MM.1S (cell line): ENCODE data around the gene SLC6A9.

Experiments
- DNase-seq: peaks from one replicate; pipeline ENCODE4 v3.0.0-alpha.2; 2015
- H2AFZ ChIP-seq: fragments of 300-600 bp; sonication (generic); 2 replicates; pipeline ENCODE4 v1.6.0; 2016; ENCODE audit warnings: antibody characterized with exemption, low read length
- H3F3A ChIP-seq: fragments of 300-600 bp; sonication (generic); 2 replicates; pipeline ENCODE4 v1.6.1; 2016; ENCODE audit warnings: mild to moderate bottlenecking, antibody characterized with exemption, low read length, moderate library complexity, mixed read lengths; ENCODE audit not compliant: insufficient read depth
- H3K27ac ChIP-seq: fragments of 300-600 bp; sonication (generic); 2 replicates; pipeline ENCODE4 v1.5.1; 2016; ENCODE audit warnings: mild to moderate bottlenecking, low read length
- H3K27me3 ChIP-seq: fragments of 300-600 bp; sonication (generic); replicated peaks from 2 replicates; pipeline ENCODE4 v1.6.0; 2016; ENCODE audit warnings: low read length; ENCODE audit not compliant: insufficient read depth
- H3K36me3 ChIP-seq: fragments of 300-600 bp; sonication (generic); replicated peaks from 2 replicates; pipeline ENCODE4 v1.6.1; 2016; ENCODE audit warnings: mild to moderate bottlenecking, low read length, mixed read lengths; ENCODE audit not compliant: insufficient read depth
- H3K4me1 ChIP-seq: fragments of 300-600 bp; sonication (generic); 2 replicates; pipeline ENCODE4 v1.6.1; 2016; ENCODE audit warnings: low read length, mixed read lengths
- H3K4me2 ChIP-seq: fragments of 300-600 bp; sonication (generic); 2 replicates; pipeline ENCODE4 v1.6.0; 2016; ENCODE audit warnings: low read depth, low read length
- H3K4me3 ChIP-seq: fragments of 300-600 bp; sonication (generic); 2 replicates; pipeline ENCODE4 v1.5.1; 2016; ENCODE audit warnings: low read length, mixed read lengths
- H3K79me2 ChIP-seq: fragments of 300-600 bp; sonication (generic); 2 replicates; pipeline ENCODE4 v1.6.1; 2016; ENCODE audit warnings: mixed run types, low read length, mixed read lengths
- H3K9ac ChIP-seq: fragments of 300-600 bp; sonication (generic); 2 replicates; pipeline ENCODE4 v1.6.1; 2016; ENCODE audit warnings: low read length, mixed read lengths
- H3K9me2 ChIP-seq: fragments of 300-600 bp; sonication (generic); replicated peaks from 2 replicates; pipeline ENCODE4 v1.6.1; 2016; ENCODE audit warnings: mild to moderate bottlenecking, low read length, mixed read lengths; ENCODE audit not compliant: insufficient read depth
- H3K9me3 ChIP-seq: fragments of 300-600 bp; sonication (generic); replicated peaks from 2 replicates; pipeline ENCODE4 v1.6.1; 2016; ENCODE audit warnings: mild to moderate bottlenecking, low read length, mixed read lengths; ENCODE audit not compliant: insufficient read depth
- H4K20me1 ChIP-seq: fragments of 300-600 bp; sonication (generic); 2 replicates; pipeline ENCODE4 v1.6.1; 2016; ENCODE audit warnings: mild to moderate bottlenecking, low read length, moderate library complexity, mixed read lengths; ENCODE audit not compliant: insufficient read depth
- EZH2 ChIP-seq: fragments of 300-600 bp; sonication (generic); optimal IDR thresholded peaks from 2 replicates; pipeline ENCODE3; 2017; ENCODE audit warnings: low read depth, mild to moderate bottlenecking, antibody characterized with exemption, low read length, mixed read lengths
- EZH2phosphoT487 ChIP-seq: fragments of 300-600 bp; sonication (generic); IDR thresholded peaks from 2 replicates; pipeline ENCODE4 v1.6.1; 2018; ENCODE audit warnings: antibody characterized with exemption, low read length
- TF ChIP-seq, protein P1 (sequence below): fragments of 300-600 bp; sonication (generic); IDR thresholded peaks from 2 replicates; pipeline ENCODE4 v1.5.1; 2016; ENCODE audit warnings: antibody characterized with exemption, low read length, mixed read lengths

Gene SLC6A9

DNA sequence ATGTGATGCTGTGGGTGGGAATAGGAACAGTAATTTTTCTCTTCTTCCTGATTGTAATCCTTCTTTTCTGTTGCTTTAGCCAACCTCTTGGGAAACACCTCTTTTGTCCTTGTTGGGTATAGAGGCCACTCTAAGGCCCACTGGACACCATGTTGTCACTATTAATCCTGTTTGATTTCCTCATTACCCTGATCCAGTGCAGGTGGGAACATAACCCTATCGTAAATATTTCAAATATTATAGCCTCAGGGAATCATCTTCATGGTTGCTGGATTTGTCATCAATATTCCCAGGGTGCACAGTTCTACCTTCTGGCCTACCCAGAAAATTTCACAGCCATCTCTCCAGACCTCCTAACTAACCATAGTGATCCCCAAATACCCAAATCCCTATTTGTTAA, 27.9 kb upstream of the SLC6A9 start:
- Histone ChIP-seq H3K27ac (no peak overlapping the region), H3K27me3 (no peaks in the 10 kb centered on the region), H2AFZ (no peak overlapping the region), H4K20me1 (no peaks in the 10 kb centered on the region), H3K4me2 (no peak overlapping the region), H3K9me2 (no peaks in the 10 kb centered on the region), H3K36me3 (no peaks in the 10 kb centered on the region), H3K4me1 (no peaks in the 10 kb centered on the region), H3K79me2 (no peaks in the 10 kb centered on the region), H3K9me3 (no peaks in the 10 kb centered on the region), H3K9ac (no peak overlapping the region), H3K4me3 (no peak overlapping the region), H3F3A (no peaks in the 10 kb centered on the region)
- DNase-seq, result no peak
- TF ChIP-seq EZH2phosphoT487 (no peak), EZH2 (no peak)
- TF ChIP-seq, protein P1, sequence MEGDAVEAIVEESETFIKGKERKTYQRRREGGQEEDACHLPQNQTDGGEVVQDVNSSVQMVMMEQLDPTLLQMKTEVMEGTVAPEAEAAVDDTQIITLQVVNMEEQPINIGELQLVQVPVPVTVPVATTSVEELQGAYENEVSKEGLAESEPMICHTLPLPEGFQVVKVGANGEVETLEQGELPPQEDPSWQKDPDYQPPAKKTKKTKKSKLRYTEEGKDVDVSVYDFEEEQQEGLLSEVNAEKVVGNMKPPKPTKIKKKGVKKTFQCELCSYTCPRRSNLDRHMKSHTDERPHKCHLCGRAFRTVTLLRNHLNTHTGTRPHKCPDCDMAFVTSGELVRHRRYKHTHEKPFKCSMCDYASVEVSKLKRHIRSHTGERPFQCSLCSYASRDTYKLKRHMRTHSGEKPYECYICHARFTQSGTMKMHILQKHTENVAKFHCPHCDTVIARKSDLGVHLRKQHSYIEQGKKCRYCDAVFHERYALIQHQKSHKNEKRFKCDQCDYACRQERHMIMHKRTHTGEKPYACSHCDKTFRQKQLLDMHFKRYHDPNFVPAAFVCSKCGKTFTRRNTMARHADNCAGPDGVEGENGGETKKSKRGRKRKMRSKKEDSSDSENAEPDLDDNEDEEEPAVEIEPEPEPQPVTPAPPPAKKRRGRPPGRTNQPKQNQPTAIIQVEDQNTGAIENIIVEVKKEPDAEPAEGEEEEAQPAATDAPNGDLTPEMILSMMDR, result no peak

DNA sequence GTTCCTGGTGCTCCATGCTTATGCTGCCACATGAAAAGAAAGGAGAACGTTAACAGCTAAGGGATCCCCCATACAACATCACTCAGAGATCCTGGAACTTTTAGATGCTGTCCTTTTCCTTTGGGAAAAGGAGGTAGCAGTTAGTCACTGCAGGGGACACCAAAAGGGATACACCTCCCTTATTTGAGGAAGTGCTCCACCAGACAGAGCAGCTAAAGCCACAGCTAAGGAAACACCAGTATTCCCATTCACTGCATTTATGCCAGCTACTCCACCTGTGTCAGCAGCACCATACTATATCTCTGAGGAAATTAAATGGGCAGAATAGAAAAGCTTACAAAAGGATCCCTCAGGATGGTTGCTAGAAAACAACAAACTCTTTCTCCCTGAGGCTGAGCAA, 26.0 kb upstream of the SLC6A9 start:
- no peak overlapping the region for H3K9ac ChIP-seq
- H3K36me3 ChIP-seq, result no peaks in the 10 kb centered on the region
- no peak overlapping the region for H3K4me3 ChIP-seq
- no peaks in the 10 kb centered on the region for H3K79me2 ChIP-seq
- H3K4me2 ChIP-seq, result no peak overlapping the region
- H3K4me1 ChIP-seq, result no peaks in the 10 kb centered on the region
- no peak overlapping the region for H2AFZ ChIP-seq
- H3K27me3 ChIP-seq, result no peaks in the 10 kb centered on the region
- TF ChIP-seq, protein P1, result no peak
- no peak for TF ChIP-seq EZH2
- no peak for TF ChIP-seq EZH2phosphoT487
- DNase-seq, result no peak
- H3K9me3 ChIP-seq, result no peaks in the 10 kb centered on the region
- no peaks in the 10 kb centered on the region for H4K20me1 ChIP-seq
- H3K9me2 ChIP-seq, result no peaks in the 10 kb centered on the region
- H3F3A ChIP-seq, result no peaks in the 10 kb centered on the region
- no peak overlapping the region for H3K27ac ChIP-seq

DNA sequence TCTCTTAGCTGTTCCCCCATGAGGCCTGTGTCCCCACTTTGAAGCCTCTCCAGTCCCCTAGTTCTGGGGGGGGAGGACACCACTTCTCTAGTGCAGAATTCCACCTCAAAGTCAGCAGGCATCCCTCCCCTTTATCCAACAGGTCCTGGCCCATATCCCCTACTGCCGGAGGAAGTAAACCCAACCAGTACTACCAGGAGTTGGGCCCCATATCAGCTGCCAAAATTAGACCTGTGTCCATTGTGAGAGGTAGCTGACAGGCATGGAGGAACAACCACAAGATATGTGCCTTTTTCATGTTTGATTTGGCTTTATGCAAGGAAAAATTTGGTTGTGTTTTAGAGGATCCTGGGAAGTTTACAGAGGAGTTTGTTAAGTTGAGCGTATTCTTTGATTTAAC, 22.1 kb upstream of the SLC6A9 start:
- DNase-seq, result no peak
- no peak overlapping the region for H3K4me2 ChIP-seq
- H3K27ac ChIP-seq, result no peak overlapping the region
- no peaks in the 10 kb centered on the region for H3K27me3 ChIP-seq
- H3K4me3 ChIP-seq, result no peak overlapping the region
- no peaks in the 10 kb centered on the region for H3K9me3 ChIP-seq
- no peak for TF ChIP-seq EZH2
- no peak for TF ChIP-seq EZH2phosphoT487
- TF ChIP-seq, protein P1, result no peak
- no peaks in the 10 kb centered on the region for H3K36me3 ChIP-seq
- H3K79me2 ChIP-seq, result no peaks in the 10 kb centered on the region
- H2AFZ ChIP-seq, result no peak overlapping the region
- H3K9ac ChIP-seq, result no peak overlapping the region
- no peaks in the 10 kb centered on the region for H3K4me1 ChIP-seq
- no peaks in the 10 kb centered on the region for H3K9me2 ChIP-seq
- no peaks in the 10 kb centered on the region for H3F3A ChIP-seq
- no peaks in the 10 kb centered on the region for H4K20me1 ChIP-seq
